Heart left ventricle (tissue), 16 donors: ENCODE data around the gene PANX2. TPM values are rescaled to one million over a fixed set of nuclear protein-coding genes. Genes with fewer than 3 reads are reported as not detected.

Experiments used
- ATAC-seq, 4 donors: fragments of 200-7000 bp; cut with Tn5 transposase; one replicate each; pipeline ENCODE4 v1.9.1; 2020 to 2022; ENCODE audit warnings: moderate library complexity in 4 of 4, mild to moderate bottlenecking in 3 of 4, moderate number of reproducible peaks in 1 of 4
- DNase-seq, 5 donors: peaks; one replicate each; pipeline ENCODE4 v3.0.0-alpha.2; 2020
- H3K27ac ChIP-seq, 12 donors: fragments of 200-600 bp; sonication (generic) in 4 of 12; one replicate each; pipeline versions ENCODE4 v1.5.0 to v1.8.0; 2016 to 2022; ENCODE audit warnings: mild to moderate bottlenecking in 2 of 12
- H3K27me3 ChIP-seq, 9 donors: fragments of 200-600 bp; sonication (generic) in 2 of 9; one replicate each; pipeline versions ENCODE4 v1.5.1 to v1.8.0; 2016 to 2022; ENCODE audit warnings: mild to moderate bottlenecking in 3 of 9
- H3K36me3 ChIP-seq, 9 donors: fragments of 200-600 bp; sonication (generic) in 2 of 9; one replicate each; pipeline versions ENCODE4 v1.5.0 to v1.8.0; 2018 to 2022; ENCODE audit warnings: mild to moderate bottlenecking in 2 of 9
- H3K4me1 ChIP-seq, 12 donors: fragments of 200-600 bp; sonication (generic) in 4 of 12; one replicate each; pipeline versions ENCODE4 v1.5.0 to v1.8.0; 2016 to 2022; ENCODE audit warnings: mild to moderate bottlenecking in 3 of 12
- H3K4me3 ChIP-seq, 12 donors: fragments of 200-600 bp; sonication (generic) in 4 of 12; one replicate each; pipeline versions ENCODE4 v1.5.0 to v1.8.0; 2017 to 2022; ENCODE audit warnings: mild to moderate bottlenecking in 9 of 12, moderate library complexity in 4 of 12
- H3K9me3 ChIP-seq, 12 donors: fragments of 200-600 bp; sonication (generic) in 4 of 12; one replicate each; pipeline versions ENCODE4 v1.5.0 to v1.8.0; 2016 to 2022; ENCODE audit warnings: mild to moderate bottlenecking in 1 of 12
- CTCF ChIP-seq, 12 donors: fragments of 200-600 bp; sonication (generic) in 4 of 12; IDR thresholded peaks; one replicate each; pipeline versions ENCODE4 v1.5.0 to v1.8.0; 2018 to 2022; ENCODE audit warnings: antibody characterized with exemption in 12 of 12, mild to moderate bottlenecking in 5 of 12
- POLR2A ChIP-seq, 2 donors: fragments of 450-650 bp; IDR thresholded peaks; one replicate each; pipeline ENCODE4 v1.6.1; 2017; ENCODE audit warnings: antibody characterized with exemption in 2 of 2, mild to moderate bottlenecking in 2 of 2, moderate library complexity in 2 of 2
- WGBS, 4 donors: extraction: QIAGEN DNeasy Blood & Tissue Kit in 2 of 4; methylation state at CpG; one replicate each; pipeline versions ENCODE4 v1.1.5 to v1.1.7; 2013 to 2018; 5-methylcytosine and 5-hydroxymethylcytosine counted together
- intact Hi-C, 10 donors: fragments of 100-400 bp; cut with DNase I; formaldehyde crosslinking; loops; one replicate each; pipeline versions ENCODE4 v1.11.1 to v1.14.2; 2022
- polyA plus RNA-seq, 2 donors: library from polyadenylated mRNA; stranded (reverse); fragments of 200-250 nt; gene quantifications; one replicate each; pipeline ENCODE4 v1.2.3, GENCODE V29; 2013
- total RNA-seq, 9 donors: library from RNA; depleted of rRNA in 2 of 9; stranded (reverse); fragments of >200 nt in 2 of 9; fragmentation: NEBNext Ultra II Directional in 3 of 9; extraction: Animal tissue kit (Norgen Biotek cat#: 25700) in 3 of 9; gene quantifications; one replicate each; pipeline versions ENCODE4 v1.1.0 to v1.2.4, GENCODE V29; 2016 to 2023
- donor health status: ischemic (EF 13 %, LVEDD 7.1; RV severe dilation, severe dysfunction).
- donor health status: healthy with polysubstance abuse.
- donor health status: DM: no; HTN: yes; CAD: no.
- donor health status: DM: no; HTN: no; CAD: no.
- donor health status: ischemic (EF 25% LVEDD 6.9; RV normal size, moderate dysfunction).
- donor health status: ischemic (EF 25% LVEDD 5.7; RV mildly dilated, moderate dysfunction).
- donor health status: healthy.
- donor health status: DM: yes; HTN: yes; CAD: no.
- donor health status: ischemic (EF 35%, LVEDD 5.7; RV mildly dilated, moderate dysfunction).
- donor health status: nonischemic (EF 11% LVEDD 7.7; RV severe dilation, severe dysfunction).
- donor health status: DM: yes; HTN: yes; CAD: no.
- donor health status: PGD.
- donor health status: ischemic (EF 29% LVEDD 5.4; RV normal size, mild dysfunction).
- donor health status: nonischemic (EF 23%, LVEDD 6.1; RV moderate dilation, normal function).

Gene PANX2
- total and polyA plus RNA-seq, 11 donors = 0.08 to 0.77 (median 0.33) TPM; not detected in 5

DNA sequence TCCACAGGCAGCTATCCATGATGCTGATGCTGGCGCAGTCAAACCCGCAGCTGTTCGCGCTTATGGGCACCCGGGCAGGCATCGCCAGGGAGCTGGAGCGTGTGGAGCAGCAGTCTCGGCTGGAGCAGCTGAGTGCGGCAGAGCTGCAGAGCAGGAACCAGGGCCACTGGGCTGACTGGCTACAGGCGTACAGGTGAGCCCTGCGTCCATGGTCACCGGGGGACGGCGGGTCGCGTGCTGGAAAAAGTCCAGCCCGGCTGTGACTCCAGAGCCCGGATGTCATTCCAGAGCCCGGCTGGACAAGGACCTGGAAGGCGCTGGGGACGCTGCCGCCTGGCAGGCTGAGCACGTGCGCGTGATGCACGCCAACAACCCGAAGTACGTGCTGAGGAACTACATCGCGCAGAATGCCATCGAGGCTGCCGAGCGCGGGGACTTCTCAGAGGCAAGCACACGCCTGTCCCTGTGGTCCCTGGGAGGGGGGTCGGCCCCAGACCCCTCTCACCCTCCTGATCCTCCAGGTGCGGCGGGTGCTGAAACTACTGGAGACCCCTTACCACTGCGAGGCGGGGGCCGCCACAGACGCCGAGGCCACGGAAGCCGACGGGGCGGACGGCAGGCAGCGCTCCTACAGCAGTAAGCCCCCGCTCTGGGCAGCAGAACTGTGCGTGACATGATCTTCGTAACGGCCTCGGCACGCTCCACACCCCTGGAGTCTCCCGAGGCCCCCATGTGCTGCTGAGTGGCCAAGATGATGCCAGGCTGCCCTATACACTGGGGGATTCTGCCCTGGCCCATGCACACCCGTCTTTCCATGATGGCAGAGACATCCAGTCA is 46.4 kb downstream of the PANX2 start:
- TF ChIP-seq CTCF (IDR thresholded peaks at IDR 0.05) = no peak
- H3K4me3 ChIP-seq = no peak overlapping the region
- no peak overlapping the region for H3K27ac ChIP-seq
- H3K4me1 ChIP-seq = peaks cover 0 to 14% (median 4%) of the 10 kb centered on the region in 12 donors
- intact Hi-C loops = no loop called here
- H3K9me3 ChIP-seq = no peaks in the 10 kb centered on the region
- H3K36me3 ChIP-seq = peaks cover 2 to 94% (median 84%) of the 10 kb centered on the region in 9 donors
- 93 to 96% (median 95%) methylated on average over 27 to 57 of the region's 57 CpGs for WGBS, 4 donors
- ATAC-seq = no peak
- H3K27me3 ChIP-seq = no peaks in the 10 kb centered on the region
- no peak for DNase-seq

GRCh38 chr22:50217543-50218152 is 47.1 kb downstream of the PANX2 start:
- TF ChIP-seq POLR2A (IDR thresholded peaks at IDR 0.05) = no peak
- no peak for TF ChIP-seq CTCF (IDR thresholded peaks at IDR 0.05)
- H3K27me3 ChIP-seq = no peaks in the 10 kb centered on the region
- DNase-seq (no peak), ATAC-seq (no peak)
- no peak overlapping the region for H3K4me3 ChIP-seq
- no peak overlapping the region for H3K27ac ChIP-seq
- intact Hi-C loops = no loop called here
- H3K36me3 ChIP-seq = peaks cover 2 to 94% (median 86%) of the 10 kb centered on the region in 9 donors
- 64 to 93% (median 86%) methylated on average over 2 to 21 of the region's 21 CpGs for WGBS, 4 donors
- peaks cover 0 to 14% (median 4%) of the 10 kb centered on the region in 12 donors for H3K4me1 ChIP-seq
- no peaks in the 10 kb centered on the region for H3K9me3 ChIP-seq

GRCh38 chr22:50218153-50218995 is 47.8 kb downstream of the PANX2 start:
- TF ChIP-seq POLR2A (IDR thresholded peaks at IDR 0.05) (no peak), CTCF (IDR thresholded peaks at IDR 0.05) (no peak)
- ATAC-seq (peak in 2 of 4 donors; percentile 2 to 3), DNase-seq (no peak)
- H3K36me3 ChIP-seq = peaks cover 2 to 94% (median 86%) of the 10 kb centered on the region in 9 donors
- no peak overlapping the region for H3K4me3 ChIP-seq
- intact Hi-C loops = no loop called here
- H3K27me3 ChIP-seq = no peaks in the 10 kb centered on the region
- H3K9me3 ChIP-seq = no peaks in the 10 kb centered on the region
- WGBS, 4 donors = 77 to 88% (median 80%) methylated on average over 24 to 43 of the region's 43 CpGs
- H3K4me1 ChIP-seq = peaks cover 0 to 14% (median 4%) of the 10 kb centered on the region in 12 donors
- H3K27ac ChIP-seq = no peak overlapping the region
